NCI-H2171 treated with DMSO at 0.1 percent for 48 hours (cell line): ENCODE results near the gene WNT9B.

ENCODE experiments used
- DNase-seq: peaks from one replicate; lab custom pipeline; 2025; lab: John Stamatoyannopoulos, UW

Gene WNT9B

DNA sequence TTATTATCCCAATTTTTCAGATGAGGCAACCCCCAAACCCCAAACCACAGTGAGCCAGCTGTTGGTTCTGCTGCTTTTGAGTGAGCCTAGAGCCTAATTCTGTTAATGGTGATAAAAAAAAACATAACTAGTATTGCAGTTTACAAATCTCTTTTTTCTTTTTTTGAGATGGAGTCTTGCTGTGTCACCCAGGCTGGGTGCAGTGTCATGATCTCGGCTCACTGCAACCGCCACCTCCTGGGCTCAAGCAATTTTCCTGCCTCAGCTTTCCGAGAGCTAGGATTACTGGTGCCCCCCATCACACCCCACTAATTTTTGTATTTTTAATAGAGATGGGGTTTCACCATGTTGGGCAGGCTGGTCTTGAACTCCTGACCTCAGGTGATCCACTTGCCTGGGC lies 3.1 kb downstream of the WNT9B start:
- no peak for DNase-seq

DNA sequence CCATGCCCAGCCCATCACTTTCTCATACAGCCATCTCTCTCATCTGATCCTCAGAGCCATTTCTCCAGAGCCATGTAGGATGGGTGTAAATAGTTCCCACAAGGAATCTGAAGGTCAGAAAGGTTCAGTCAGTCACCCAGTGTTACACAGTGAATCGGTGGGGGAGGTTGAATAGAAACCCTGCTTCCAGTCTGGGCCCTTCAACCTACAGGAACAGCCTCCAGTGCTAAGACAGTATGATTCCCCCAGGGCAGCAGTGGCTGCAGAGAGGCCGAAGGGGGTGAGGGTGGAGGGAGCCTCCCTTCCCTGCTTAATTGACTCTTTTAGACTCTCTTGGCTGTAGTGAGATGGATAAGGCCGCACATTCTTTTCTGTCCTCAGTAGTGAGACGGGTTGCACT lies 3.6 kb downstream of the WNT9B start:
- no peak for DNase-seq

DNA sequence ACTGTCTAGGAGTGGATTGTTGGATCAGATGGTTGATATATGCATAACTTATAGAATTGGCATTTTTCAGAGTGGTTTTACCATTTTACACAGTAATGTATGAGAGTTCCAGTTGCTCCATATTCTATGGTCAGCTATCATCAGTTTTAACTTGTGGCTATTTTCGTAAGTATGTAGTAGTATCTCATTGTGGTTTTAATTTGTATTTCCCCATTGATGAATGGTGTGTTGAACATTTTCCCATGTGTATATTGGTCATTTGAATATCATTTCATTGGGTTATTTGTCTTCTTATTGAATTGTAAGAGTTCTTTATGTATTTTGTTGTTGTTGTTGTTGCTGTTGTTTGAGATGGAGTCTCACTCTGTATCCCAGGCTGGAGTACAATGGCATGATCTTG lies 6.2 kb downstream of the WNT9B start:
- DNase-seq = no peak

DNA sequence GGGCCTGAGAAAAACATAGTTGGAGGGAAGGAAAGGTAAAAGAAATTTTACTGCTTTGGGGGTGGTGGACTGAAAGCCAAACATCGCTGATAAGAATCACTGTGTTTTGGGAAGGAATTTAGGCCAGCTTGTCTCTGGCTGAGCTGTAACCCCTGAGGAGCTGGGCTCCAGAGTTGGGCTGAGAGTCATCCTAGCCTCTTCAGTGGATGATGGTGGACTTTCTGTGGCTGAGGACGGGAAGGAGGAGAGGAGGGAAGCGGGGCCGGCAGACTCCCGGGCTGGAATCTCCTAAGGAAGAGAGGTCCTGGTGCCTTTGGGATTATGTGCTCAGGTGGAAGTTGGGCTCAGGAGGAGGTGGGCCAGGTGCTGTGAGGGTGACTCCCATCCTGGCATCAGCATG lies 8.6 kb downstream of the WNT9B start:
- DNase-seq = no peak

DNA sequence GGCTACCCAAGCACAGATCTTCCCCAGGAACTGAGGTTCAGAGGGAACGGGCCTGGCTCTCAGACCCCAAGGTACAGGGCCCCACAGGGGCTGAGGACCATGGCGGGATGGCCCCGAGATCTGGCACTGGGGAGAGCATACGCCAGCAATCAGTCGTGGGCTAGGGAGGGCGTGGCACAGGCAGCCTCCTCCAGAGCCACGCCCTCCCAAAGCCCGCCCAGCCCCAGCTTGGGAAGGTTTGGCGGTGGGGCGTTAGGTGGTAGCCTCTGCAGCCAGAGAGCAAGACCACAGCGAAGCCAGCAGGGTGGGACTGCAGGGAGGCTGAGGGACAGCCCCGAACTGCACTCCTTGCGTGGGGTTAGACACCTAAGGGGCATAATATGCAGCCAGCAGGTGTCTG lies 11.6 kb downstream of the WNT9B start:
- DNase-seq = no peak

DNA sequence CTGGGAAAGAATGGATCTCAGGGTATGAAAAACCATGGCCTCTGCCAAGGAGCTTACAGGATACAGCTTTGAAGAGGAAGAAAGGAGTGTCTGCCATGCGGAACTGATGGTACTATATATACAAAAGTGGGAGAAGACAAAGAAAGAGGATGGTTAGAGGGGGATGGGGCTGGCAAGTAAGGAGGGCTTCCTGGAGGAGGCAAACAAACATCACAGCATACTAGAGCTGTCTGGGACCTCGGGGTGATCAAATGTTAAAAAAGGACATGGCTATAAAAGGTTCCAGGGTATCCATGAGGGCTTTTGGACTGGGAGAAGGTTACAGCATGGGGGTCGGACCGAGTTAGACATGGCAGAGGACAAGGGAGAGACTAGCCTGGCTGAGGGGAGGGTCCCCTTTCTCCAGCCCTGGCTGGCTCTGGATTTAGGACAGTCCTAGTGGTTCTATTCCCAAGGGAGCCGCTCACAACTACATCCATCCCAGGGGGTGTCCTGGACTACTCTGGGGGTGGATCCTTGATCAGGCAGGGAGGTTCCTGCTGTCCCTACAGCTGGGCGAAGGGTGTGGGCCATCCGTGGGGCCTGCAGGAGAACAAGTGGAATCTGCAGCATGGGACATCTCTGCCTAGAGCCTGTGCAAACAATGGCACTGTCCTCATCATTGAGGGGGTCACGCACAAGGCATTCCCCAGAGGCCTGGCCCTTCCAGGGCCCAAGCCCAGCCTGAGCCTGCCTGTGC lies 12.2 kb downstream of the WNT9B start:
- DNase-seq = no peak

DNA sequence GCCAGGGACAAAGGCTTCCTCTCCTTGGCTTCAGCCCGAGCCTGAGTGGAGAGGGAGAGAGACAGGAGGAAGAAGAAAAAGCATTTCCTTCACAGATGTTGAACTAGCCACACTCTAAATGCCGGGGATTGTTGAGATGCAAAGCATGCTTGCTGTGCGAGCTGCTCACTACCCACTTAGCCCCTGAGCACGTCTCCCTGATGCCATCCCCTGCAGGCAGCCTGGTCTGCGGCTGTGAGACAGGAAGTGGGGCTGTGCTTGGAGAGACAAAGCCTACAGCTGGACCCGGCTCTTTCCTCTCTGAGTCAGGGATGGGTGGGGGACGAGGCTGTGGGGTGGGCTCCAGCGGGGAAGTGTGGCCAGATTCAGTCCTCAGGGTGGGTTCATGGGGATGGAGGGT lies 13.7 kb downstream of the WNT9B start:
- DNase-seq = no peak

DNA sequence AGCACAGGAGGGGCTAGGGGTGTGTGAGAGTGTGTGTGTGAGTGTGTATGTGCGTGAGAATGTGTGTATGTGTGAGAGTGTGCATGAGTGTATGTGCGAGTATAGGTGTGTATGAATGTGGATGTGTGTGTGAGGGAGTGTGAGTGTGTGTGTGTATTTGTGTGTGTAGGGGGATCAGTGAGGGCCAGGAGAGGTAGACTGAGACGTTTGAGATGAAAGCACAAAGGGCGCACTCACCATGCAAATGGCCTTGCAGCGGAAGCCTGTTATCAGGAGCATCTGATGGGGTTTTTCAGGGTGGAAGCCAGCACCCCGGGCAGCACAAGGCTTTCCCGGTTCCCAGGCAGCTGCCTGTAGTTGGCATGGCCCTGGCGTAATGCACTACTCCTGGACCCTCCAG lies 14.9 kb downstream of the WNT9B start:
- no peak for DNase-seq

DNA sequence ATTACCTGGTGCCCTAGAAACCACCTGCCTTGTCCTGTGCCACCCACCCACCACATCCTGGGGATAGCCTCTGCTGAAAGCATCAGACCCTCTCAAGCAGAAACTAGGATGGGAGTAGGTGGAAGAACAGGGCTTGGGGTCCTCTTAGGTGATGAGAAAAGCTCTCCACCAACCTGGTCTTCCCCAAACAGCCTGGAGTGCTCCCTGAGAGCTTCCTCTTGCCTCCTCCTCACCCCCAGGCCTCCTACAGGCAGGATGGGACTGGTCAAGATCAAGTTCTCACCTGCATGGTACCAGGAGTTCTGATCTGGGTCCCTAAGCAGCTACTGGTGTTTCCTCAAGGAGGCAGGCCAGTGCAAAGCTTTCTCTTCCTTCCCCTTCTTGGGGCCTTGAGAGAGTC lies 15.4 kb downstream of the WNT9B start:
- no peak for DNase-seq

DNA sequence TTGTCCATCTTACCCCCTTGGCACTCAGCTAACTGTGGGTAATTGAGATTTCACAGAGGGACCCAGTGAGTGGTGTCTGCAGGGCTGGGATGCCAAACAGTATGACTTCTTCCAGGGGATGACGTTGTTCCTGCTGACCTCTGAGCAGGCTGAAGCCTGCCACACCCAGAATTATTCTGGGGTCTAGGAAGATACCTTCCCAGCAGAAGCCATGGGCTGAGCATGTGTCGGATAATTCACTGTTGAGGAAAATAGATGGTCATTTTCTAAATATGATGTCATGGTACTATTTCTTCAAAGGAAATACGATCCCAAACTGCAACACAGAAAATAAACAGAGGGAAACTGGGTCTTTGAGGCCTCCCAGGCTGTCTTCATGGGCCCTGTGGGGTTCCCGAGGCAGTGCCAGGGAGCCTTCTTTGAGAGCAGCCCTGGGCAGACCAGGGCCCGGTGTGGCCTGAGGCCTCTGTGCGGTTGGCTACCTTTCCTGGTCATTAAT lies 17.4 kb downstream of the WNT9B start:
- DNase-seq = no peak

DNA sequence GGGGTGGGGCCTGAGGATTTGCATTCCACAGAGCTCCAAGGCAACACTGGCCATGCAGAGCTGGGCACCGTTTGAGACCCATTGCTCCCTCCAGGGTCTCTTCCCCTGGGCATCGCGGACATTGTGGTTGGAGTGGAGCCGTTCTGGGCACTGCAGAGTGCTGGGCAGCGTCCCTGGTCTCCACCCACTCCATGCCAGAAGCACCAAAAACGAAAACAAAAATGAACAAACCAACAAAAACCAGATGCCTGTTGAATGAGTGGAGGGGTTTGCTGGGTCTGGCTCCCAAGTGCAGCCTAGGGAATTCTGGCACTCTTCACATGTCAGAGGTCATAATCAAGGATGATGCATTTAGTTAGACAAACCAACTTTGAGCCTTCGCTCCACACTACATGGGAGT lies 17.9 kb downstream of the WNT9B start:
- no peak for DNase-seq

DNA sequence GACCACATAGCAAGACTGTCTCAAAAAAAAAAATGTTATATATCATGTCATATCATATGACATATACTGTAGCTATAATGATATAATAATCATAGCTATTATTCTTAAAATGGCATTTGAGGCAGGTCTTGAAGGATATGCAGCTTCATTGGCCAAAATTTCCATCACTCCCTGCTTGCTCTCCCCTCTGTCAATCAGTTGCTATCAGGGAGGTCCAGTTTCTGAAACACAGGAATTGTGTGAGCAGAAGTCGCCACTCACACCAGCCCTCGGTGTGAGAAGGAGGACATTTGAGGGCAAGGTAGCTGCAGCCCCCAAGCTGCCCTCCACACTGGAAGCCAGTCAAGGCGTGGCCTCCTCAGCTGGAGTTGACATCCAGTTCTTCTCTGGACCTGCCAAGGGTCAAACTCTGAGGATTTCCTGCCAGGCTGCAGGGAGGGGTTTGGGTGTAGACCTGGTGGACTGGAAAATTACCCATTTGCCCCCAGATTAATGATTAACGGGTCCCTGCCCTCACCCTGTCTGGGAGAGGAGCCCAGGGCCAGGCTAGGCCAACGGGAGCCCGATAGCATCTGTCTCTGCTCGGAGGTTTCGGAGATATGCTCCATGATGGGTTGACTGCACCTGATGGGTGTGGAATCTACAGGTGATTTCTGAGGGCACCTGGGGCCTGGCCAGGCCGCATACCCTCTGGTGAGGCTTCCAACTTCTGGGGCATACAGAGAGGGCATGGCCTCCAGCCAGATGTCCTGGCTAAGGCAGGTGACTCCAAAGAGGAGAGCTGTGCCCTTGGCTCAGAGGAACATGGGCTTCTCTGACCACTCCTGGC lies 18.8 kb downstream of the WNT9B start:
- no peak for DNase-seq

DNA sequence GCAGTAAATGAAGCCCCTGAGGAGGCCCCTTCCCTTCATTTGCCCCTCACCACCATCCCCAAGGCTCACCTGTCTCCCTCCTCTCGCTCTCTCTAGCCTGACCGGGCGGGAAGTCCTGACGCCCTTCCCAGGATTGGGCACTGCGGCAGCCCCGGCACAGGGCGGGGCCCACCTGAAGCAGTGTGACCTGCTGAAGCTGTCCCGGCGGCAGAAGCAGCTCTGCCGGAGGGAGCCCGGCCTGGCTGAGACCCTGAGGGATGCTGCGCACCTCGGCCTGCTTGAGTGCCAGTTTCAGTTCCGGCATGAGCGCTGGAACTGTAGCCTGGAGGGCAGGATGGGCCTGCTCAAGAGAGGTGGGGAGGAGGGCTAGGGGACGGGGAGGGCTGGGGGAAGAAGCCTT lies 21.0 kb downstream of the WNT9B start:
- DNase-seq = no peak

DNA sequence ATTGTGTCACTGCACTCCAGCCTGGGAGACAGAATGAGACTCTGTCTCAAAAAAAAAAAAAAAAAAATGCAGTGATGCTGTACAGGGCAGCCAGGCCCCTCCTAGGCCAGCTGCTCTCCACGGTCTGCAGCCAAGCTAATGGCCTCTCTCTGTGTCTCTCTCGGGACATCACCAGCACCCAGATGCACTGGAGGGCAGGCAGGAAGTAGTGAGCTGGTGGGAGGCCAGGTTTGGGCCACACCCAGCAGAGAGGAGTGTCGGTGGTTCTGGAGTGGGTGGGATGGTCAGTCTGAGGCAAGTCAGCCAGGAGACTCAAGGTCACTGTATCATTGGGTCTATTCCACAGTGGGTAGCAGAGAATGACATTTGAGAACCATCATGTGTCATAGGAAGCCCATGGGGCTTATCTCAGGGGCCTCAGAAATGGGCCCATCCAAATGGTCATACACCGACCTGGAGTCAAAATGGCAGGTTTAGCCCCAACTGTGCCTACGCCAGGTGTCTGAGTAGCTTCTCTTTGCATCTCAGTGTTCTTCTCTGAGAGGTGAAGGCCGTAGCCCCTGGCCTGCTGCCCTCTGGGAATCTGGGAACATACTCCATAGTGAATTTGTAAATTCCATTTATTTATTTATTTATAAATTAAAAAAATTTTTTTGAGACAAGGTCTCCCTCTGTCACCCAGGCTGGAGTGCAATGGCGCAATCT lies 22.7 kb downstream of the WNT9B start:
- no peak for DNase-seq

DNA sequence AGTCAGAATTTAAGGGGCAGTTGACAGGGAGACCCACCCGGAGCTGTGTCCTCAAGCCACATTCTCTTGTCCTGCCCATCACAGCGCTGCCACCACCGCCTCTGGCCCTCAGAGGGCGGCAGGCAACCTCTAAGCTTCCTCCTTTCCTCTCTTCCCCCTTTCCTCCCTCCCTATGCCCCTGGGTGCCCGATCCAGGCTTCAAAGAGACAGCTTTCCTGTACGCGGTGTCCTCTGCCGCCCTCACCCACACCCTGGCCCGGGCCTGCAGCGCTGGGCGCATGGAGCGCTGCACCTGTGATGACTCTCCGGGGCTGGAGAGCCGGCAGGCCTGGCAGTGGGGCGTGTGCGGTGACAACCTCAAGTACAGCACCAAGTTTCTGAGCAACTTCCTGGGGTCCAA lies 23.5 kb downstream of the WNT9B start:
- DNase-seq = no peak

DNA sequence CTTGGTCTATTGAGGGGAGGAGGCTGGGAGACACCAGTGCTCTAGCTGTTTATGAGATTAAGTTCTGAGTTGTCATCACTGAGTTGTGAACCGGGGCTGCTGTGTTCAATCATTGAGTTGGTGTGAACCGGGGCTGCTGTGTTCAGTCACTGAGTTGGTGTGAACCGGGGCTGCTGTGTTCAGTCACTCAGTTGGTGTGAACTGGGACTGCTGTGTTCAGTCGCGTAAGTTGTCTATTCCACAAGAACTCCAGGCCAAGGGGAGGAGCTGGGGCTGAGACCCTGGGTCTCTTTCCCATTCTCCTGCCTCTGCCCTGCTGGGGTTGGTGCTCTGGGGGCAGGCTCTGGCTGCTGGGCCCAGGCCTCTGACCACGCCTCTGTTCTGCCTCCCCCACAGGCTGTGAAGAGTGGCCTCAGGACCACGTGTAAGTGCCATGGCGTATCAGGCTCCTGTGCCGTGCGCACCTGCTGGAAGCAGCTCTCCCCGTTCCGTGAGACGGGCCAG lies 24.5 kb downstream of the WNT9B start:
- DNase-seq = no peak

DNA sequence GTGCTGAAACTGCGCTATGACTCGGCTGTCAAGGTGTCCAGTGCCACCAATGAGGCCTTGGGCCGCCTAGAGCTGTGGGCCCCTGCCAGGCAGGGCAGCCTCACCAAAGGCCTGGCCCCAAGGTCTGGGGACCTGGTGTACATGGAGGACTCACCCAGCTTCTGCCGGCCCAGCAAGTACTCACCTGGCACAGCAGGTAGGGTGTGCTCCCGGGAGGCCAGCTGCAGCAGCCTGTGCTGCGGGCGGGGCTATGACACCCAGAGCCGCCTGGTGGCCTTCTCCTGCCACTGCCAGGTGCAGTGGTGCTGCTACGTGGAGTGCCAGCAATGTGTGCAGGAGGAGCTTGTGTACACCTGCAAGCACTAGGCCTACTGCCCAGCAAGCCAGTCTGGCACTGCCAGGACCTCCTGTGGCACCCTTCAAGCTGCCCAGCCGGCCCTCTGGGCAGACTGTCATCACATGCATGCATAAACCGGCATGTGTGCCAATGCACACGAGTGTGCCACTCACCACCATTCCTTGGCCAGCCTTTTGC lies 25.0 kb downstream of the WNT9B start:
- DNase-seq = peak; percentile 34

DNA sequence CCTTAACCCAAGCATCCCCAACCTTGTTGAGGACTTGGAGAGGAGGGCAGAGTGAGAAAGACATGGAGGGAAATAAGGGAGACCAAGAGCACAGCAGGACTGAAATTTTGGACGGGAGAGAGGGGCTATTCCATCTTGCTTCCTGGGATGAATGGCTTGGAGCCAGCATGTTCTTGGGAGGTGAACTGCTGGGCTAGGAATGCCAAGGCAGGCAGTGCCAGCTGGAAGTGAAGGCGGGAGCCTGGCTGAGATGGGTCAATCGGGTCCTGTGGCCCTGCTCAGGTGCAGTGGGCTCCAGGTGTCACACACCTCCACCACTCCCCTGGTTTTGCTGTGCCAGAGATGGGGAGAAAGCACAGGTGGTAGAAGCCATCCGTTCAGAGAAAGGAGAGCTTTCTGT lies 25.5 kb downstream of the WNT9B start:
- no peak for DNase-seq

DNA sequence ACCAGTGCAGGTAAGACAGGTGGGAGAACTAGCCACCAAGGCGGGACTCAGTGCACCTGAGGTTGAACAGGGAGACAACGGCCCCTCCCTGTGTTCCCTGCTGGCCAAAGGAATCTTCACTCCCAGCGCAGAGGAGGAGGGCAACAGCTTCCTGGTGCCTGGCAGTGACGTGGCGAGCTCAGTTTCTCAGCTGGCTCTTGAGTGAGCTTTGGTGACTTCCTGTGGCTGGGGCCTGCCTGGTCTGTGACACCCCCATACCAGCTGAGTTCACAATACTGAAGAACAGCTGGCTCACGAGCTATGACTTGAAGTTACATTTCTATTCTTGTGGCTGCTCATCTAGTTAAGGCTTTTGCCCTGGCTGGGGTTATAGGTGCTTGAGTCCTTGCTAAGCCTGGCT lies 26.1 kb downstream of the WNT9B start:
- no peak for DNase-seq

DNA sequence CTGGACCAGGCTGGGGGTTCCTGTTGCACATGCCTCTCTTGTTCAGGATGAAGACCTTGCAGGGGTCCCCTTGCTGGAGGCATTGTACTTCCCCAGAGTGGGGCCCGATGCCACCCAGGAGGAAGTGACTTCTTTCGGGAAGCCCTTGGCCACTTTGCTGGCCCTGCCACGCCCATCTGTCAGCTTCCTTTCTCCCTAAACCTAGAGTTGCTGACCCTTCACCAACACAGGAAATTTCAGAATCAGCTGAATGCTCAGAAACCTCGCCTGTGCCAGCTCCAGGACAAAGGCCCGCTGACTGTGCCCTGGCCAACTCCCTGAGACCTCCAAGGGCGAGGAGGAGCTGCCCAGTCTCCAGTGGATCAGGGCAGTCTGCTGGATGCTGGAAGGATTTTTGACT lies 26.7 kb downstream of the WNT9B start:
- no peak for DNase-seq

DNA sequence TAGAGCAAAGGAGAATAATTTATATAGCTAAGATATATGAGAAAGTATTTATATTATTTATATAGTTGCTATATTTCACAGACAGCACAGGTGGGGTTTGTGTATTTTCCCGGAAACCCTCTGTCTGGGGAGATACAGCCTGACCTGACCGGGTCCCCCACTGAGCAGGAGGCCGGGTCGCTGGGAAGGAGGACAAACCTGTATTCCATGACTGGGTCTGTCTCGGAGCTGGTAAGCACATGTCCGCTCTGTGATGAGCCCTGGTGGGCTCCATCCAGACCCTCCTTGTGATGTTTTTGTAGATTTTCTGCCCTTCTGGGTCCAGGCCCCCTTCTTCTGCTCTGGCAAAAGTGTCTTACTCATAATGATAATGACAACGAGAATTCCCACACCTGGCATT lies 27.7 kb downstream of the WNT9B start:
- DNase-seq = no peak

DNA sequence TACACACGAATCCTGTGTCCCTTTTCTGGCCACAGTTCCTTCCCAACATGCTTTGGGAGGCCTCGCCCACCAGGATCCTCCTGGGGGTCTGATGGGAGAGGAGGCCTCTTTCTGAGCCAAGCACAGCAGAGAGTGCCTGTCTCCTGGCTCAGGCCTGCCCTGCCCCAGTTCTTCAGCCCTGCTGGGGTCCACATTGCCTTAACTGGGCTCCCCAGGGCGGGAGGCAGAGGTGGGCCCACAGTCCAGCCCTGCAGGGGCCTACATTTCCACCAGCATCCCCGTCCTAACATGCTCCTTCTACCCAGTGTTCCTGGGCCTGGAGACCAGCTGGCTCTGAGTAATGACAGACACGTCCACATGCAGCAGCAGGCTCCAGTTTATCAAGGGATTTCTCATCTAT lies 29.6 kb downstream of the WNT9B start:
- no peak for DNase-seq
